Thyroid gland (tissue), 4 donors: ENCODE measurements around the gene TNFRSF21.

ENCODE experiments used
- POLR2A ChIP-seq, 2 donors: fragments of 450-650 bp; IDR thresholded peaks; one replicate each; pipeline ENCODE4 v1.6.1; 2017; ENCODE audit warnings: antibody characterized with exemption in 2 of 2, mild to moderate bottlenecking in 2 of 2, moderate library complexity in 1 of 2
- TF ChIP-seq, protein P1 (sequence below), 6 experiments: fragments of 200-600 bp in 3 of 6; fragments of 450-650 bp in 3 of 6; sonication (generic) in 3 of 6; IDR thresholded peaks; one replicate each; pipeline ENCODE4 v1.5.1; 2016 to 2019; ENCODE audit warnings: antibody characterized with exemption in 6 of 6, mild to moderate bottlenecking in 2 of 6, inconsistent platforms in 1 of 6, moderate library complexity in 1 of 6

DNA sequence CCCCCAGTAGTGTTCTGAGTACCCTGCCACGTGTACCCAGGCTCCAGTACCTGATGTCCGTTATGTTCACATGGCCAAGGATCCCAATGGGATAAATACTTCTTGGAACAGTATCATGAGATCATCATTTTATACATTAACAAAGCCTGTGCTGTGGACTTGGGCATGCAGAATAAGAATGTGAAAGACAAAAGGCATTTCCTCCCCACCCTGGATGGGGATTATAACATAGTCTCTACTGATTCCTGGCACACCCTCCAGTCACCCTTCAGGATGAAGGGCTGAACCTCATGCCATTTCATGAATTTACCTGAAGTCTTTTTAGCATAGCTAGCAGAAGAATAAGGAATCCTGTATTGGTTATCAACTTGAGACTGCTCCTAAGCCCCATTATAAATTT is 2.8 kb downstream of the TNFRSF21 start:
- TF ChIP-seq, protein P1, sequence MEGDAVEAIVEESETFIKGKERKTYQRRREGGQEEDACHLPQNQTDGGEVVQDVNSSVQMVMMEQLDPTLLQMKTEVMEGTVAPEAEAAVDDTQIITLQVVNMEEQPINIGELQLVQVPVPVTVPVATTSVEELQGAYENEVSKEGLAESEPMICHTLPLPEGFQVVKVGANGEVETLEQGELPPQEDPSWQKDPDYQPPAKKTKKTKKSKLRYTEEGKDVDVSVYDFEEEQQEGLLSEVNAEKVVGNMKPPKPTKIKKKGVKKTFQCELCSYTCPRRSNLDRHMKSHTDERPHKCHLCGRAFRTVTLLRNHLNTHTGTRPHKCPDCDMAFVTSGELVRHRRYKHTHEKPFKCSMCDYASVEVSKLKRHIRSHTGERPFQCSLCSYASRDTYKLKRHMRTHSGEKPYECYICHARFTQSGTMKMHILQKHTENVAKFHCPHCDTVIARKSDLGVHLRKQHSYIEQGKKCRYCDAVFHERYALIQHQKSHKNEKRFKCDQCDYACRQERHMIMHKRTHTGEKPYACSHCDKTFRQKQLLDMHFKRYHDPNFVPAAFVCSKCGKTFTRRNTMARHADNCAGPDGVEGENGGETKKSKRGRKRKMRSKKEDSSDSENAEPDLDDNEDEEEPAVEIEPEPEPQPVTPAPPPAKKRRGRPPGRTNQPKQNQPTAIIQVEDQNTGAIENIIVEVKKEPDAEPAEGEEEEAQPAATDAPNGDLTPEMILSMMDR (IDR thresholded peaks at IDR 0.05) = no peak
- TF ChIP-seq POLR2A (IDR thresholded peaks at IDR 0.05) = no peak
